Osteocyte (in vitro differentiated cells): ENCODE data around the gene NOP9. TPM values are rescaled to one million over a fixed set of nuclear protein-coding genes. Genes with fewer than 3 reads are reported as not detected.

Experiments
- DNase-seq: peaks from one replicate; pipeline ENCODE4 v3.0.0; 2021; ENCODE audit warnings: mixed read lengths; ENCODE audit not compliant: unreplicated experiment; ENCODE audit errors: extremely low spot score
- H3K27ac Mint-ChIP-seq: one replicate; pipeline ENCODE4 v1.8.0; 2021; ENCODE audit warnings: mild to moderate bottlenecking, mixed read lengths; ENCODE audit not compliant: unreplicated experiment
- H3K27me3 Mint-ChIP-seq: one replicate; pipeline ENCODE4 v1.8.0; 2021; ENCODE audit warnings: mixed read lengths; ENCODE audit not compliant: unreplicated experiment
- H3K36me3 Mint-ChIP-seq: one replicate; pipeline ENCODE4 v1.8.0; 2021; ENCODE audit warnings: mixed read lengths; ENCODE audit not compliant: unreplicated experiment
- H3K4me1 Mint-ChIP-seq: one replicate; pipeline ENCODE4 v1.8.0; 2021; ENCODE audit warnings: mixed read lengths; ENCODE audit not compliant: unreplicated experiment
- H3K4me3 Mint-ChIP-seq: one replicate; pipeline ENCODE4 v1.8.0; 2021; ENCODE audit warnings: mild to moderate bottlenecking, moderate library complexity, mixed read lengths; ENCODE audit not compliant: unreplicated experiment
- H3K9me3 Mint-ChIP-seq: one replicate; pipeline ENCODE4 v1.8.0; 2021; ENCODE audit warnings: mixed read lengths; ENCODE audit not compliant: unreplicated experiment
- CTCF ChIP-seq: fragments of 200-600 bp; sonication (generic); IDR thresholded peaks from 2 replicates; pipeline ENCODE4 v1.5.0; 2021; ENCODE audit warnings: antibody characterized with exemption, mild to moderate bottlenecking, moderate library complexity
- total RNA-seq: library from RNA; stranded (reverse); gene quantifications from 2 replicates; pipeline ENCODE4 v1.2.1, GENCODE V29; 2021

NOP9 gene
- total RNA-seq, 1 donor from 2014 or later = 28.2 TPM

GRCh38 chr14:24314377-24315193 lies 14.9 kb downstream of the NOP9 start:
- Mint-ChIP-seq H3K4me3 (no peak overlapping the region), H3K4me1 (peaks cover 11% of the 10 kb centered on the region), H3K27ac (no peak overlapping the region), H3K27me3 (no peaks in the 10 kb centered on the region), H3K36me3 (no peaks in the 10 kb centered on the region), H3K9me3 (no peaks in the 10 kb centered on the region)
- DNase-seq = no peak
- no peak for TF ChIP-seq CTCF

GRCh38 chr14:24315243-24315806 lies 15.7 kb downstream of the NOP9 start:
- H3K27me3 Mint-ChIP-seq = peaks cover 6% of the 10 kb centered on the region
- no peak for TF ChIP-seq CTCF
- H3K9me3 Mint-ChIP-seq = no peaks in the 10 kb centered on the region
- H3K4me3 Mint-ChIP-seq = no peak overlapping the region
- H3K27ac Mint-ChIP-seq = no peak overlapping the region
- DNase-seq = no peak
- no peaks in the 10 kb centered on the region for H3K36me3 Mint-ChIP-seq
- H3K4me1 Mint-ChIP-seq = peaks cover 11% of the 10 kb centered on the region

GRCh38 chr14:24315807-24316596 lies 16.4 kb downstream of the NOP9 start:
- peaks cover 11% of the 10 kb centered on the region for H3K4me1 Mint-ChIP-seq
- no peaks in the 10 kb centered on the region for H3K36me3 Mint-ChIP-seq

GRCh38 chr14:24316597-24316950 lies 16.9 kb downstream of the NOP9 start:
- Mint-ChIP-seq H3K27ac (no peak overlapping the region), H3K36me3 (no peaks in the 10 kb centered on the region)
- TF ChIP-seq CTCF = no peak

More at GRCh38 chr14:24315807-24316596, 16.4 kb downstream of the NOP9 start:
- TF ChIP-seq CTCF = no peak
- Mint-ChIP-seq H3K9me3 (no peaks in the 10 kb centered on the region), H3K27ac (no peak overlapping the region), H3K27me3 (peaks cover 6% of the 10 kb centered on the region), H3K4me3 (no peak overlapping the region)
- DNase-seq = no peak

More at GRCh38 chr14:24316597-24316950, 16.9 kb downstream of the NOP9 start:
- no peaks in the 10 kb centered on the region for H3K9me3 Mint-ChIP-seq
- peaks cover 6% of the 10 kb centered on the region for H3K27me3 Mint-ChIP-seq
- DNase-seq = no peak
- peaks cover 12% of the 10 kb centered on the region for H3K4me1 Mint-ChIP-seq
- no peak overlapping the region for H3K4me3 Mint-ChIP-seq
